Skeletal muscle satellite cell (primary cell): ENCODE data around the gene ETNK1.

ENCODE experiments used
- H3K27me3 ChIP-seq: 2 replicates; pipeline ENCODE4 v1.7.0; 2013; ENCODE audit warnings: low read length; ENCODE audit not compliant: control insufficient read depth, insufficient read depth
- H3K36me3 ChIP-seq: 2 replicates; pipeline ENCODE4 v1.7.0; 2013; ENCODE audit warnings: mild to moderate bottlenecking, control low read depth, low read length; ENCODE audit not compliant: insufficient read depth
- H3K4me1 ChIP-seq: 2 replicates; pipeline ENCODE4 v1.7.0; 2013; ENCODE audit warnings: low read length; ENCODE audit not compliant: control insufficient read depth, insufficient read depth
- H3K4me2 ChIP-seq: 2 replicates; pipeline ENCODE4 v1.7.0; 2013; ENCODE audit warnings: mild to moderate bottlenecking, low read length
- H3K4me3 ChIP-seq: 2 replicates; pipeline ENCODE4 v1.7.0; 2013; ENCODE audit warnings: low read length
- H3K9ac ChIP-seq: 2 replicates; pipeline ENCODE4 v1.7.0; 2013; ENCODE audit warnings: mild to moderate bottlenecking, low read depth, low read length, moderate library complexity
- H3K9me3 ChIP-seq: replicated peaks from 2 replicates; pipeline ENCODE4 v1.7.0; 2013; ENCODE audit warnings: mild to moderate bottlenecking, control low read depth, low read length

The ETNK1 gene

GRCh38 chr12:22640851-22641250 is 15.9 kb downstream of the ETNK1 start:
- Histone ChIP-seq H3K4me1 (no peaks in the 10 kb centered on the region), H3K9me3 (no peaks in the 10 kb centered on the region), H3K36me3 (peaks cover 5% of the 10 kb centered on the region), H3K9ac (no peak overlapping the region), H3K27me3 (no peaks in the 10 kb centered on the region), H3K4me3 (no peak overlapping the region), H3K4me2 (no peak overlapping the region)

DNA sequence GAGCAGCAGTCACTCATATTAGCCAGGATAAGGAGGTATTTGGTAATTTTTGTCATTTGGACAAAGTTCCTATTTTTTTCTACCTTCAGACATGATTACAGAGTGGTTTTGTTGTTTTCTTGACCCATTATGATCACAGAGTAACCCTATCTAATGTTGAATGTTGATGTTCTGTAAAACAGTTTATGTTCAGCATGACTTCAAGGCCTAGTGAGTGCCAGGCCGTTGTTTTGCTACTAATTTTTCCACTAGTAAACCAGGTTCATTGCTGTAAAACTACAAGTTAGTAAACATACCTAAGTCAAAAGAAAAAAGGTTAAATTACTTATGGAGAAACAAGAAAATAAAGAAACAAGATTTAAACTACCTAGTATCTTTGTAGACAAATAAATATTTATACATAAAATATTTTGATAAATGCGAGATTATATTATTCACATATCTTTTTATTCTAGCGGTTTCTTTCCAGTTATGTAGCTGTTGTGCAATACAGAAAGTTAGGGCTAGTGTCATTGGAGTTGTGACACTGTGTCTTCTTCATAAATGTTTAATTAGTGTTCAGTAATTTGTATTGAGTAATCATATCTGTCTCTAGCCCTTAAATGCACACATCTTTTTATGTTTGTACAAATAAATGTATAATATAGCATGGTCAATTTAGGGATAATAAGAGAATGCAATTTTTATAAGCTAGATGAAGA is 16.5 kb downstream of the ETNK1 start:
- Histone ChIP-seq H3K4me2 (no peak overlapping the region), H3K9ac (no peak overlapping the region), H3K36me3 (peaks cover 9% of the 10 kb centered on the region), H3K9me3 (no peaks in the 10 kb centered on the region), H3K4me3 (no peak overlapping the region), H3K27me3 (no peaks in the 10 kb centered on the region), H3K4me1 (no peaks in the 10 kb centered on the region)

DNA sequence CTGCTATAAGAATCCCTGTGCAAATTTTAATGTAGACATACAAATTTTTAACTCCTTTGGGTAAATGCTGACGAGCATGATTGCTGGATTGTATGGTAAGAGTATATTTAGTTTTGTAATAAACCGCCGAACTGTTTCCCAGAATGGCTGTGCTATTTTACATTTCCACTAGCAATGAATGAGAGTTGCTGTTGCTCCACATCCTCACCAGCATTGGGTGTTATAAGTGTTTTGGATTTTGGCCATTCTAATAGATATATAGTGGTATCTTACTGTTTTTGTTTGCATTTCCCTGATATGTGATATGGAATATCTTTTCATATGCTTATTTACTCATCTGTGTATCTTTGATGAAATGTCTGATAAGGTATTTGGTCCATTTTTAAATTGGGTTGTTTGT is 23.7 kb downstream of the ETNK1 start:
- Histone ChIP-seq H3K9me3 (no peaks in the 10 kb centered on the region), H3K27me3 (no peaks in the 10 kb centered on the region), H3K4me3 (no peak overlapping the region), H3K36me3 (peaks cover 11% of the 10 kb centered on the region), H3K4me1 (peaks cover 3% of the 10 kb centered on the region), H3K9ac (no peak overlapping the region), H3K4me2 (no peak overlapping the region)

- peaks cover 22% of the 10 kb centered on the region for H3K4me1 ChIP-seq
- H3K4me3 ChIP-seq, result no peak overlapping the region
- H3K9me3 ChIP-seq, result no peaks in the 10 kb centered on the region
- no peak overlapping the region for H3K9ac ChIP-seq
- H3K36me3 ChIP-seq, result no peaks in the 10 kb centered on the region
- no peak overlapping the region for H3K4me2 ChIP-seq
- no peaks in the 10 kb centered on the region for H3K27me3 ChIP-seq
These were observed 28.1 kb downstream of the ETNK1 start for GRCh38 chr12:22653075-22653474.

DNA sequence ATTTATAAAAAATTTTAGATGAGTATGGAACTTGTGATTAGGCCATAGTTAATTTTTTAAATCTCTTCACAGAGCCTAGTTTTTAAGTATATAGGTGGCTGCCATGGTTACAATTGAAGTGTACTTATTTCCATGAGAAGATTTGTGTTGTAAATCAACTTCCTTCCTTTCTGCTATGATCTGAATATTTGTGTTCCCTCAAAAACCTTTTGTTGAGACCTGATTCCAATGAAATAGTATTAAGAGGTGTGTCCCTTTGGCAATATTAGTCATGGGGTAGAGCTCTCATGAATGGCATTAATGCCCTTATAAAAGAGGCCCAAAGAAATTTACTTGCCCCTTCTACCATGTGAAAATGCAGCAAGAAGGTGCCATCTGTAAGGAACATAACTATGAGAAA is 28.8 kb downstream of the ETNK1 start:
- Histone ChIP-seq H3K9ac (no peak overlapping the region), H3K27me3 (no peaks in the 10 kb centered on the region), H3K9me3 (no peaks in the 10 kb centered on the region), H3K4me2 (no peak overlapping the region), H3K4me1 (peaks cover 28% of the 10 kb centered on the region), H3K36me3 (no peaks in the 10 kb centered on the region), H3K4me3 (no peak overlapping the region)

- no peak overlapping the region for H3K4me2 ChIP-seq
These were observed 31.4 kb downstream of the ETNK1 start for GRCh38 chr12:22656376-22656775.

DNA sequence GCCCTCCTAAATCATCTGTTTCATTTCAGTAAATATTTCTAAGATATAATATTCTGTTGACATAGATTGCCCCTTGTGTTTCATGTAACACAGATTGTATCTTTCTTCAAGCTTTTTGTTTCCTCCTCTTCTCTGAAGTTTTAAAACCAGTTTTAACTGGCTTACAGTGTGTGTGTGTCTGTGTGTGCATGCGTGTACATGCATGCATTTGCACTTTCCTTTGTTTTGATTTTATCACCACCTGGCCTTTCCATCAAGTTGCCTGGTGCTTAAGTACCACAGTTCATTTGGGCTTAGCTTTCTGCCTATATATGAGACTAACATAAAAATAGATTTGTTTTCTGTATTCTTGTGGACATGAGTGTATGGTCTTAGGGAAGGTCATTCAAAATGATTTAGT is 31.9 kb downstream of the ETNK1 start:
- H3K4me2 ChIP-seq, result no peak overlapping the region
- H3K9me3 ChIP-seq, result no peaks in the 10 kb centered on the region
- no peak overlapping the region for H3K9ac ChIP-seq
- no peak overlapping the region for H3K4me3 ChIP-seq
- peaks cover 14% of the 10 kb centered on the region for H3K36me3 ChIP-seq
- peaks cover 28% of the 10 kb centered on the region for H3K4me1 ChIP-seq
- no peaks in the 10 kb centered on the region for H3K27me3 ChIP-seq

More at GRCh38 chr12:22656376-22656775, 31.4 kb downstream of the ETNK1 start:
- peaks cover 14% of the 10 kb centered on the region for H3K36me3 ChIP-seq
- H3K9ac ChIP-seq, result no peak overlapping the region
- H3K9me3 ChIP-seq, result no peaks in the 10 kb centered on the region
- no peak overlapping the region for H3K4me3 ChIP-seq
- no peaks in the 10 kb centered on the region for H3K27me3 ChIP-seq
- H3K4me1 ChIP-seq, result peaks cover 28% of the 10 kb centered on the region

GRCh38 chr12:22657538-22657937 is 32.6 kb downstream of the ETNK1 start:
- H3K4me3 ChIP-seq, result no peak overlapping the region
- peaks cover 14% of the 10 kb centered on the region for H3K36me3 ChIP-seq
- H3K4me2 ChIP-seq, result no peak overlapping the region
- H3K4me1 ChIP-seq, result peaks cover 28% of the 10 kb centered on the region
- H3K9me3 ChIP-seq, result no peaks in the 10 kb centered on the region
- no peak overlapping the region for H3K9ac ChIP-seq
- H3K27me3 ChIP-seq, result no peaks in the 10 kb centered on the region

DNA sequence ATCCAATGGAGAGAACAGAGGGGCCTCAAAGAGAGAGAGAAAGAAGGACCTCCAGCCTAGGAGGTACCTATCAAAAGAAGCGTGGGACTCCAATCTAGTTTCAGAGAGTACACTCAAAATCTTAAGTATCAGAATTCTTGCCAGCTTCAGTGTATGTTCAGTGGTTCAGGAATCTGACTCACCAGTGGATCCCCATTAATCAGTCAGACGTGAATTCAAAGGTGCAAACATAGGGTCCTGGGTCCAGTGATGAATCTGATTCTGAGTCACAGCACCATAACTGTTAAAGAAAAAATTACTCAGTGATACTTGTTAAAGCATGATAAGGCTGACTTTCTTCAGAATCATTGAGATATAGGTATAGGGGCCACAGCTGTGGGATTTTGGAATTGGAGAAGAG is 33.2 kb downstream of the ETNK1 start:
- H3K4me2 ChIP-seq, result no peak overlapping the region
- H3K27me3 ChIP-seq, result no peaks in the 10 kb centered on the region
- no peak overlapping the region for H3K9ac ChIP-seq

DNA sequence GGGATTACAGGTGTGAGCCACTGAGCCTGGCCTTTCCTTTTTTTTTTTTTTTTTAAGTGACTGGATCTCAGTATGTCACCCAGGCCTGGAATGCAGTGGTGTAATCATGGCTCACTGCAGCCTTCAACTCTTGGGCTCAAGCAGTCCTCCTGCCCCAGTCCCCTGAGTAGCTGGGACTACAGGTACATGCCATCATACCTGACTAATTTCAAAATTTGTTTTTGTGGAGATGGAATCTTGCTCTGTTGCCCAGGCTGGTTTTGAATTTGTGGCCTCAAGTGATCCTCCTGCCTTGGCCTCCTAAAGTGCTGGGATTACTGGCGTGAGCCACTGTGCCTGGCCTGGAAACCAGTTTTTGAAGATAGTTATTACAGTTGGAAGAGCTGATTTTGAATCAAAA is 37.4 kb downstream of the ETNK1 start:
- peaks cover 11% of the 10 kb centered on the region for H3K4me1 ChIP-seq
- H3K36me3 ChIP-seq, result peaks cover 21% of the 10 kb centered on the region
- no peak overlapping the region for H3K9ac ChIP-seq
- no peaks in the 10 kb centered on the region for H3K9me3 ChIP-seq
- H3K4me2 ChIP-seq, result no peak overlapping the region
- H3K4me3 ChIP-seq, result no peak overlapping the region
- no peaks in the 10 kb centered on the region for H3K27me3 ChIP-seq

More for the DNA sequence above, 33.2 kb downstream of the ETNK1 start:
- H3K4me1 ChIP-seq, result peaks cover 24% of the 10 kb centered on the region
- peaks cover 14% of the 10 kb centered on the region for H3K36me3 ChIP-seq
- no peaks in the 10 kb centered on the region for H3K9me3 ChIP-seq
- H3K4me3 ChIP-seq, result no peak overlapping the region

DNA sequence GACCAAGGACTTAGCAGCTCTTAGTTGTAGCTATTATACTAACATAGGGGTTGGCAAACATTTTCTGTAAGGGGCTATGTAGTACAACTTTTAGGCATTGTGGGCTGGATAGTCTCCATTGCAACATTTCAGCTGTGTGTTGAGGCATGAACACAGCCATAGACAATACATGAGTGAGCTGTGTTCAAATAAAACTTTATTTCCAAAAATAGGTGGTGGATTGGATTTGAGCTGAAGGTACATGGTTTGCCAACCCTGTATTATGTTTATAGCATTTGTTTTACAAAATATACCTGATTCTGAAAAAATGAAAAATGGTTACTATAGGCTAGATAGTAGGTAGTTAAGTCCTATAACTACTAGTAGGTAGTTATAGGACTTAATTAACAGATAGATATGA is 40.5 kb downstream of the ETNK1 start:
- H3K9me3 ChIP-seq, result no peaks in the 10 kb centered on the region

GRCh38 chr12:22667122-22667521 is 42.2 kb downstream of the ETNK1 start:
- H3K36me3 ChIP-seq, result peaks cover 13% of the 10 kb centered on the region
- H3K4me3 ChIP-seq, result no peak overlapping the region
- H3K9ac ChIP-seq, result no peak overlapping the region
- no peak overlapping the region for H3K4me2 ChIP-seq
- no peaks in the 10 kb centered on the region for H3K9me3 ChIP-seq
- H3K27me3 ChIP-seq, result no peaks in the 10 kb centered on the region
- no peaks in the 10 kb centered on the region for H3K4me1 ChIP-seq

More for the DNA sequence above, 40.5 kb downstream of the ETNK1 start:
- Histone ChIP-seq H3K36me3 (peaks cover 8% of the 10 kb centered on the region), H3K9ac (no peak overlapping the region), H3K4me2 (no peak overlapping the region), H3K4me3 (no peak overlapping the region), H3K27me3 (no peaks in the 10 kb centered on the region), H3K4me1 (no peaks in the 10 kb centered on the region)
